Stimulated activated CD8-positive, alpha-beta memory T cell treated with anti-CD3 and anti-CD28 coated beads, Interleukin-15, amount 100 ng/mL, for 4 hours (primary cell): ENCODE results near the gene DZIP3.

Experiments used
- DNase-seq, 2 donors: peaks; one replicate each; pipeline ENCODE4 v3.0.0-alpha.2; 2020; ENCODE audit warnings: low read depth in 2 of 2

Gene DZIP3

DNA sequence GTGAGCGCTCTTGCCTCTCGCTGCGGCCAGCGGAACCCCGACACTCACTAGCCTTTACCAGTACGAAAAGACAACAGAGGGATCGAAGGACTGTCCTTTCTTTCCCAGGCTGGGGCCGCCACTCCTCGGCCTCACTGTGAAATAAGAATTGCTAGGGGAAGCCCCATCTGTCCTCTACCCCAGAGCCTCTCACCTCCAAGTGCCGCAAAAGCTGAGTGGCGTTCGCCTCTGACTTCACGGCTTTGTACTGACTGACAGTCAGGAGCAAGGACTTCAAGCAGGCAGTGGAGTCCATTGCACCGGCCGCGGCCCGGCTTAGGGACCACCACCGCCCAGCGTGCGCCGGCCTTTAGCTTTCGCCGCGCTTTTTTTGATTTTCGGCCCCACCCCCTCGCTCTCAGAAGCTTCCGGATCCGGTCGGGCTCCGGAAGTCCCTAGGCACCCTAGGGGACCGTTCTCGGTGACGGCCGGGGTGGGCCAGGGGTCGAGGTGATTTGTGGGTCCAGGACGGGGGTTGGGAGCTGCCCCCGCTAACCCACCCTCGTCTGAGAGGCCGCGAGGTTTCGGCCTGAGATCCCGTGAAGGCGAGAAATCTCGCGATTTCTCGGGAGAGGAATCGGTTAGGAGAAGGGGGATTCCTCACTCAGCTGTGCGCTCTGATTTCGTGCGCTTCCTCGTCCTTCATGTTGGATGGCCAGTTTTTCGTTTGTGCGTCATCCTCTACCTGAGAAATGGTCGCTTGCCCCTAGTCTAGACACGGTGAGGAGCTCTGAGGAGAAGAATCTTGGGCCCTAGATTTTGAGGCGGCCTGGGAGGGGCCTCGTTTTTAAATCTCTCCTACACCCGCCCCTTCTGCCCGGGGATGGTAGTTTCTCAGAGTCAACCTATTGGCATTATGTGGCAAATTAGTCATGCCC is at the start of gene DZIP3, which contains the start of gene CIP2A:
Gene DZIP3, plus strand, starts transcription at position 642 of the 917 bp plus-strand sequence. CDS start 15,685 bp downstream, outside the sequence.
Gene CIP2A, minus strand, starts transcription at position 358 of the 917 bp plus-strand sequence. Its CDS starts 63 bp downstream, at position 295.
- DNase-seq, result peak; percentile 68 to 75

GRCh38 chr3:108546247-108546646 is 43.3 kb upstream of the DZIP3 start:
- DNase-seq, result no peak

DNA sequence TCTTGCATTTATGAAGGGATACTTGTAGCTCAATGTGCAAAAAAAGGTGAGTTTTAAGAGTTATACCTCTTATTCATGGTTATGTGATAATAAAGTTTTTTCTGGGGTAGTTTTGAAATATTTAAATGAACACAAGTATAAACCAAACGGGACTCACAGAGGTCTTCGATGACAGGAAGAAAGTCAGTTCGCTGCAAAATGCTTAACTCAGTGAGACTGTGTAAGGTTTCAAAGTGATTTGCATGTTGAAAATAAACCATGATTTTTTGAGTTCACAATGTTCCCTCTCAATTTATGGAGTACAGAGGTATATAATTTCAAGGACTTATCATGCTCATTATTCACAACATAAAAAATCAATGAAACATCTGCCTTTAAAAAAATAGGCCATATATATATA is 42.8 kb upstream of the DZIP3 start:
- no peak for DNase-seq

DNA sequence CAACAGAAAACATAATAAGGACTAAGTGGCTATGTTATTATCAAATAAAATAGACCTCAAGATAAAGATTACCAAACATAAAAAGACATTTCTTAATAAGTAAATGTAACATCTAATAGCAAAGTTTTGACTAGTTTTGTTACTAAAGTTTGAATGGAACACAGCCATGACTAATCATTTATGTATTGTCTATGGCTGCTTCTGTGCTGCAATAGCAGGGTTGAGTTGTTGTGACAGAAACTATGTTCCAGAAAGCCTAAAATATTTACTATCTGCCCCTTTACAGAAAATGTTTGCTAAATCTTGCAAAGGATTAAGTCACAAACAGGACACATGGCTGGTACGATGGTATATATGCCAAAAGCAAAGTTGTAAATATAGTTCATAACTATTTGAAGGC is 41.2 kb upstream of the DZIP3 start:
- DNase-seq, result no peak

- DNase-seq, result no peak
These were observed 40.6 kb upstream of the DZIP3 start for GRCh38 chr3:108548886-108549285.

- no peak for DNase-seq
These were observed 37.0 kb upstream of the DZIP3 start for GRCh38 chr3:108552267-108553159.

DNA sequence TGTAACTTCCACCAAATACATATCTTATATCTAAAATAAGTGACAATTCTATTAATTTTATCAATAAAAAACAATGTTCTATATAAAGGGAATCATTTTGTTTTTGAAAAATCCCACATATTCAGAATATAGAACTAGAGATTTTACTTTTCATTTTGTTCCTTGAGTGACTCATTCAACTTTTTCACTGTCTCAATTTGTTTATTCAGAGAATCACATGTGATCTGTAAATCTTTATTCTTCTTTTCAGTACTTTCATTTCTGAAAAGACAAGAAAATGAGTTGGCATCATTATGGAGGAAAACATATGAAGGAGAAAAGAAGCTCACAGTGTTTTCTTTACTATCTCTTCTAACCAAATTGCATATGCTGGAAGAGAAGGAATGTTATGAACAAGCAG is 35.3 kb upstream of the DZIP3 start:
- no peak for DNase-seq

- no peak for DNase-seq
These were observed 34.5 kb upstream of the DZIP3 start for GRCh38 chr3:108554913-108555571.

DNA sequence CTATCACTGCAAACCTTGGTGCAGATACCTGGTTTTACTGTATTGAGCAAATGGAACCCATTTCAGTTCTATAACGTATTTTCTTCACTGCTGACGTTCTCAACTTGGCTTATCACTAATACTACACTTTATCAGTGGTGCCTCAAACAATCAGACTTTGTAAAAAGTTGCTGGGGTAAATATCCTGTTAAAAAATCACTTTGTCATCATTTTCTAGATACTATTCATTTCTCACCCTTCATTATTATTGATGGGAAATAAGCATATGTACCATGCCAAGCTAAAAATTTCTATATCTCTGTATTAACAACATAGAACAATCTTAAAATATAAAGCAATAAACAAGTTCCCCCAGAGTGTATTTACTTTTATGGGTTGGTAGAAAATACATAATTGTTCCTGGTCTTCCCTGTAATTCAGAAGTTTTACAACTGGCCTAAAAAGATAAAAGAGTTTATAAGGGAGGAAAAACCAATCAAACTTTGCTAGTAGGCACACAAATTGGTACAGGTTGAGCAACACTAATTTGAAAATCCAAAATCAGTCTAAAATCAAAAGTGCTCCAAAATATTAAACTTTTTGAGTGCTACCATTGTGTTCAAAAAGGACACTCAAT is 33.4 kb upstream of the DZIP3 start:
- no peak for DNase-seq

DNA sequence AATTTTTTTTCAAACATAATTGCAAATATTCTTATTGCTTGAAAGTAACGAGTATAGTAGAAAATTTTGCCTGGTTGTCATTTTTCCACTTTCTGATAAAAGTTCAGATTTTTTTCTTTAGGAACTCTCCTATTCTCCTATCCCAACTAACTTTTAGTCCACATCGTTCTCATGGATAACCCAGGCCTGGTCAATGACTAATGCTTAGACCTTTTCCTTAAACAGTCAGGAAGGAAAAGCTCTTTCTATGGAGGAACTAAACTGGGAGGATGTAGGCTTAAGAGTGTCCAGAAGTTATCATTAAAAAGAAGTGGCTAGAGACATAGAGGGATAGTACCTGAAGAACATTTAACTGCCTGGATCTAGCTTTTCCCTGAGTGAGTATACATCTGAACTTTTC is 27.0 kb upstream of the DZIP3 start:
- no peak for DNase-seq

DNA sequence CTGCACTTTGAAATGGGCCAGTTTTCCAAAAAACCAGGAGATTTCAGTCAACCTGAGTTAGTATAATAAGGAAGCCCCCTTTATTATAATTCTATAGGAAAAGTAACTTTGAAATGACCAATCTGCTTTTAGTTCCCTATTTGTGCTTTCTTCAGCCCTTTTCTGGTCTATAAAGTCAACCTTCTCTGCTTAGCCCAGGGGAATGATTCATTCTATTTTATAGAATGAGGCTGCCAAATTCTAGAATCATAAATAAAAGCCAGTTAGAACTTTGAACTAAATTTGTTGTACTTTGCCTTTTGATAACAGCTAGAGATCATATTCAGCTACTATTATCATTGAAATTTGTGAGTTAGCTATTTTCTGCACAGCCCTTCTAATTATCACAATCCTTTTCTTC is 25.0 kb upstream of the DZIP3 start:
- DNase-seq, result no peak

DNA sequence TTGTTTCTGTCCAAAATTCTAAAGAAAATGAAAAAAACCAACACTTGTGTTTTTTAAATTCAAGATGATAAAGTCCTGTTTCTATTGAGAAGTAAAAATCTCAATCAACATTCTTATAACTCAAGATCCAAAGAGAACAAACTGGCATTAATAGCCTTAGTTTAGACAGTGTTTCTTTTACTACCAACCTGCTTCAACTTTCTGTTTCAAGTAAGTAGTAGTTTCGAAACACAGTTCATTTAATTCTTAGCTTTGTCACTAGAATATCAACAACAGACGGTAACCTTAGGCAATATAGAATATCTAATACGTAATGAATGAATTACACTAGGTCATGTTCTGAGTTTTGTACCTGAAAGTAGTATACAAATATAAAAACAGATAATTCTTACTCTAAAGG is 24.0 kb upstream of the DZIP3 start:
- DNase-seq, result no peak

DNA sequence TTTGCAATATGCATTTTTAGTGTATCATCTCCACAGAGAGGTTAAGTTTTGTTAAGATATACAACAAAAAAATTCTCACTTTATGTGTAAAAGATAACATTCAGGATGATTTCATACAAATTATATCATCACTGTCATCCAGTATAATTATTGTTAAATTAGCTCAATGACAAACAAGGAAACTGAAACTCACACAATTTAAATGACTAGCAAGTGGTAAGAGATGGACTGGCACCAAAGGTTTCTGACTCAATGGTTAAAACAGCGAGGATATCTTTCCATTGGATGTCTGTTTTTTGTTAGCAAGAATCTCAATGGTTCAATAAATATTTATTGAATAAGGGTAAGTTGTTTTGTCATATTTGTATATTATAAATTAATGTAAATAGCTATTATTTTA is 22.9 kb upstream of the DZIP3 start:
- no peak for DNase-seq

DNA sequence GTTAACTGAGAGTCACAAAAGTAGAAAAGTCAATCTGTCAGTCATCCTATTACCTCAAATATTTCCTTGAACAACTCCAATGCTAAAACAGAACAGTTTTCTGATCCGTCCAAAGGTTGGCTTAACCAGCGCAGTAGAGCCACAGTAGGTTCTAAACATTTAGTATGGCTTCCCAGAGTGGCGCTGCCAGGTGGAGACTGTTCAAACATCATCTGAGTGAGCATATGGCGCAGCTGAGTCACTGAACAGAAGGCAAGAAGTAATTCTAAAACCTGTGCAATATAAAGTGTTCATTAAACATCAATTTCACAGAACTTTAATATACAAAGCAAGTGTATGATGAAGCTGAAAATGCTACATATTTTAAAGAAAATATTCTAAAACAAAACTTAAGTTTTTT is 20.2 kb upstream of the DZIP3 start:
- no peak for DNase-seq

GRCh38 chr3:108578064-108578463 is 11.5 kb upstream of the DZIP3 start:
- no peak for DNase-seq

DNA sequence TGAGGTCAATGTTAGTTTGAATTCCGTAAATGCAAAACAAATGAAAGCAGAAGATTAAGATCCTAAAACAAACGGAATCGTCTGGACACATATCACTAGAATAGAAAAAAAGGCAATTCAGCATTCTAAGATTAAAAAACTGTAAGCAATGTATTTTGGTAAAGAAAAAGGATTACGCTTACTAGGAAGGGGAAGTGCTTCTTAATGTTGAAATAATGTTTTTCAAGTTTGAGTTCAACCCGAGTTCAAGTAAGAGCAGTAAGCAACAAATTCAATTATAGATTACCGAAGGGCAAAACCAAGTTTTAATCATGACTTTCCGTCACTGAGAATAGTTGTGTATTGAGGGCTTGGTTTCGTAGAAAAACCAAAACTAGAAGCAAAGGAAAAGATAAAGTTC is 921 bp upstream of the DZIP3 start:
- DNase-seq, result no peak

DNA sequence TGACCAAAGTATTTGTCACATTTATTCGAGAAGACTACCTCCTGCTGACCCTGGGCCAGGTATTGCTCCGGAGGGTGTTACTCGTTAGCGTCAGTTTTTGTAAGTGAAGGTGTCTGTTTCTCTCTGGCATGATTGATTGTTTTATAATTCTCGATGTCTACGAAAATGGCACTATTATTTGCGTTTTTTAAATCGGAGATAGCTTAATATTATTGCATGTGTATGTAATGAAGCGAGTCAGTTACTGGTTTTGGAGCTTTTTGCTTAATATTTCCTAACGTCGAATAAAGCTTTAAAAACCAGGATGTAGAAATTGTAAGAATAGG is 439 bp downstream of the DZIP3 start:
- no peak for DNase-seq

- DNase-seq, result no peak
These were observed 938 bp downstream of the DZIP3 start for GRCh38 chr3:108590460-108590859.

DNA sequence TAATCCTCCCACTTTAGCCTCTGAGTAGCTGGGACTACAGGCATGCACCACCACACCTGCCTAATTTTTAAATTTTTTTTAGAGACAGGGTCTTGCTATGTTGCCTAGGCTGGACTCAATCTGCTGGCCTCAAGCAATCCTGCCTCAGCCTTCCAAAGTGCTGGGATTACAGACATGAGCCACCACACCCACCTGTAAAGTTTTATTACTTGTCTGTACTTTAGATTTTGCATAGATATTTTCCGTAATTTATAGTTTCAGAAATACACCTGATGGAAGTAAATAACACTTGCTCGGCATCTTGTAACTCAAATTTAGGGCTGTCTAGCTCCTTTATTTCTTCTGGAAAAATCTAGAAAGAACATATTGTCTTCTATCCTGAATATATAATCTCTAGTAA is 5.8 kb downstream of the DZIP3 start:
- DNase-seq, result no peak

- DNase-seq, result no peak
These were observed 8.9 kb downstream of the DZIP3 start for GRCh38 chr3:108598375-108598774.

DNA sequence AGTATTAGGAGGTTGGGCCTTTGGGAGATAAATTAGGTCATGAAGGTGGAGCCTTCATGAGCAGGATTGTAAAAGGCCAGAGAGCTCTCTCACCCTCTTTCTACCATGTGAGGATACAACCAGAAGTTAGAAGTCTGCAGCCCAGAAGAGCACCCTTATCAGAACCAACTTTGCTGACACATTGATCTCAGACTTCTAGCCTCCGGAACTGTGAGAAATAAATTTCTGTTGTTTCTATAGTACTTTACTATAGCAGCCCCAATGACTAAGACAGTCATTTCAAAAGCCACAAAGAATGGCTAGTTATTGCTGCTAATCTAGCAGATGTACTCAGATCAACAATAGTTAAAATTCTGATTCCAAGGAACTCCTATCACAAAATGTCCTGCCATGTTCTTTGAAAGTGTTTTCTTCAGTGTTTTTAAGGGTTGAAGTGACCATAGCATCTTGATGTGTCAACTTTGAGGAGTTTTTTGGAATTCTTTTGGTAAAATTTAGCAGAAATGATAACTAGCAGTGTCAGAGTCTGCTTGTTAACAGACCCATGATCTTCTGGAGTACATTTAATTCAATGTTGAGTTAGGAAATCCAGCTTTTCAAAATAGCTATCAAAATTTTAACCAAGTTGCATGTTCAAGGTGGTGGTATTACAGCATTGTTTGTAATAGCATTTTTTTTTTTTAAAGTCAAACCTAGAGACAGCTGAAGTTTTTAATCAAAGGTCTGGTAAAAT is 10.3 kb downstream of the DZIP3 start:
- no peak for DNase-seq
